NCI-H524 treated with DMSO at 0.1 percent for 48 hours (cell line): ENCODE results near the gene KRT15.

Experiments used
- DNase-seq: peaks from one replicate; lab custom pipeline; 2025; lab: John Stamatoyannopoulos, UW

The KRT15 gene

DNA sequence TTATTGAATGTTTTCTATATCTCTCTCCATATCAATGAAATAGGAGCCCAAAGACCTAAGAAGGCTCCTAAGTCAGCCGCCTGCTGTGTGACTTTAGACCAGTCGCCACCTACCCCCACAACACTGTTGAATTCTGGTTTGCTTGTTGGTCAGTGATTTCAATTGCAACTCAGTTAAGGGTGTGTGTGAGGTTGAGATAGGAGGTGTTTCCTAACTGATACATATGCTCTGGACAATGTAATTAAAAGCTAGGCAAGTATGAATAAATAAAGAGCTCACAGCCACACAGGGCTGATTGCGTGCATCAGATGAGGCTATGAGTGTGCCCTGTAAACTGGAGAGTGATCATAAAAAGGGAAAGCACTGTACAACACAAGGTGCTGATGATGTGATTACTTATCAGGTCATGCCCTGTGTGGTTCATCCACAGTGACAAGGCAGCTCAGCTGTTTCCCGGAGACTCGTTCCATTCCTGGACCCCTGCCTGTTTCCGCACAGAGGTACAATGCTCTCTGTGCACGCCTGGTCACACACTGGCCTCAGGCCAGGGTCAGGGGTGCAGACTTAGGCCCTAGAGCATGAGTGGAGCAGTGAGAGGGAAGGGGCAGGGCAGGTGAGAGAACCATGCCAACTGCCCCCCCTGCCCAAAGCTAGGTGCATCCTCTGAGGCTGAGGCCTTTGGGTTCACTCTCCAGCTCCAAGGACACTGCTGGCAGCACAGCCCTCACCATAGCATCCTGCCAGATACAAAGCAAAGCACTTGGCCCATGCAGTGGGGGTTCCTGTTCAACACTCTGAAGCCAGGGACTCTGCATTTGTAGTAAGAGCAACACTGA is 34.5 kb downstream of the KRT15 start:
- no peak for DNase-seq

DNA sequence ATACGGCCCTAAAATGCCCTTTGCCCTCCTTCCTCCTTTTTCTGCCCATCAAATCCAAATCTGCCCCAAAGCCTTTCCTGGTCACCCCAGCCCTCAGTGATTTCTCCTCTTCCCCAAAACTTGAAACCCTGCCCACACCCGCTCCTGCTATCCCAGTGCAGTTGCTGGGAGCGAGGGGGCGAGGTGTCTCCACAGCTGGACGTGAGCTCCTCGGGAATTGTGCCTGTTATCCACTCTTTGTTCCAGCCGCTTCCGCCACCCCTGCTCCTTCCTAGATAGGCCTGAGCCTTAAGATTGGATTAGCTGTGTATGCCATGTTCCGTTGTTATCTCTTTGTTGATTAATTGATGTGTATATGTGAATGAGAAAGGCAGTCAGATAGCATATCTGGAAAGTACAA is 35.2 kb downstream of the KRT15 start:
- no peak for DNase-seq

DNA sequence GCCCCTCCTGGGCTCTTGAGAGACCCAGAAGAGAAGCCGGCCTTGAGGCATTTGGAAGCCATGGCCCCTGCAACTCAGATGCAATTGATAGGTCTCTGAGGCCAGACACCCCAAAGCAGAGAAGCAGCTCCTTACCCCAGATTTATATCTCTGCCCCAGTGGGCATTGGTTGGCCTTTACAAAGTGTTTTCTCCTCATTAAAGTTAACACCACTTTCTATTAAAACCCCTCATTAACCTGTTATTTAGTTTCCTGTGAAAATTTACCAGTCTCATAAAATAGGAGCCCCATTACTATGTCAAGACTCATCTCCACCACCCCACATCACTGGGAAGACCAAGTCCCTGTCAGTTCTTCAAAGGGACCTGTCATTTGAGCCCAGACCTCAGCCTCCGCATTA is 37.7 kb downstream of the KRT15 start, which contains the start of gene KRT35:
KRT35 (minus strand) TSS at position 116 of the 400 bp plus-strand sequence; CDS start at position 62, 54 bp downstream.
- DNase-seq, result no peak

DNA sequence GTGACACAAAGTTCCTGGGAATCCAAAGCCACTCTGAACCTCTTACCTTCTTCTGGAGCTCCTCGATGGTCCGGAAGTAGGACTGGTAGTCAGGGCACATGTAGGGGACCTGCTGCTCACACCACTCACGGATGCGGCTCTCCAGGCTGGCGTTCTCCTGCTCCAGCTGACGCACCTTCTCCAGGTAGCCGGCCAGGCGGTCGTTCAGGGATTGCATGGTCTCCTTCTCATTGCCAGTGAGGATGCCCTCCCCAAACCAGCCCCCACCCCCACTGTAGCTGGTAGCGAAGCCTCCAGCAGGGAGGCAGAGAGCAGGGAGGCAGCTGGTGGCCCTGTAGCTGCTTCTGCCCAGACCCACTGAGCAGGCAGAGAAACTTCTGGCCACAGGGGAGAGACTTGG is 38.1 kb downstream of the KRT15 start:
- no peak for DNase-seq

DNA sequence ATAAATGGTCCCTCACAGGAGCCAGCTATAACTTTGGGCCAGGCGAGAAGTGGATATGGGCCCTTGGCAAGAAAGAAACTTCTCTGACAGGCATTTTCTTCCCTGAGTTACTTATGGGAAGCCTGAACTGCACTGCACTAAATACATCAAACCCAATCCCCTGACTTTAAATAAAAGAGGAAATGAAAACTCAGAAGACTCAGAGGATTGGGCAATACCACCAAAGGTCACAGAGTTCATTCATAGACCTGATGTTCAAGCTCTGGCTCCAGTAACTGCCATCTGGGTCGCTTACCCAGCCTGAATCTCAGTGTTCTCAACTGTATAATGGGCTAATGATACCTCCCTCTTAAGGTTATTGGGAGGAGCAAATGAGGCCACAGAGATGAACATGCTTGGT is 38.6 kb downstream of the KRT15 start:
- DNase-seq, result no peak

DNA sequence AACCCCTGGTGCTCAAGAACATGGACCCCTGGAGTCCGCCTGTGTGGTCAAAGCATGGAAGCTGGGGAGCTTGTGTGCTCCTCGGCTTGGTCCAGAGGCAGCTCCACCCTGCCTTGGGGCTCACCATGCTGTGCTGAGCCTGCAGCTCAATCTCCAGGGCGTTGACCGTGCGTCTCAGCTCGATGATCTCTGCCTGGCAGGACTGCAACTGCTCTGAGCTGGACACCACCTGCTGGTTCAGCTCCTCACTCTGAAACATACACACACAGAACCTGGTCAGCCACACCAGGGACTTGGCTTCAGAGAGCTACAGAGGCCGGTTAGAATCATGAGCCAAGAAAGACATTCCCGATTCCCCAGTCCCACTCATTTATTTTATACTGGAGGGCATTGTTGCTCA is 40.5 kb downstream of the KRT15 start:
- no peak for DNase-seq

DNA sequence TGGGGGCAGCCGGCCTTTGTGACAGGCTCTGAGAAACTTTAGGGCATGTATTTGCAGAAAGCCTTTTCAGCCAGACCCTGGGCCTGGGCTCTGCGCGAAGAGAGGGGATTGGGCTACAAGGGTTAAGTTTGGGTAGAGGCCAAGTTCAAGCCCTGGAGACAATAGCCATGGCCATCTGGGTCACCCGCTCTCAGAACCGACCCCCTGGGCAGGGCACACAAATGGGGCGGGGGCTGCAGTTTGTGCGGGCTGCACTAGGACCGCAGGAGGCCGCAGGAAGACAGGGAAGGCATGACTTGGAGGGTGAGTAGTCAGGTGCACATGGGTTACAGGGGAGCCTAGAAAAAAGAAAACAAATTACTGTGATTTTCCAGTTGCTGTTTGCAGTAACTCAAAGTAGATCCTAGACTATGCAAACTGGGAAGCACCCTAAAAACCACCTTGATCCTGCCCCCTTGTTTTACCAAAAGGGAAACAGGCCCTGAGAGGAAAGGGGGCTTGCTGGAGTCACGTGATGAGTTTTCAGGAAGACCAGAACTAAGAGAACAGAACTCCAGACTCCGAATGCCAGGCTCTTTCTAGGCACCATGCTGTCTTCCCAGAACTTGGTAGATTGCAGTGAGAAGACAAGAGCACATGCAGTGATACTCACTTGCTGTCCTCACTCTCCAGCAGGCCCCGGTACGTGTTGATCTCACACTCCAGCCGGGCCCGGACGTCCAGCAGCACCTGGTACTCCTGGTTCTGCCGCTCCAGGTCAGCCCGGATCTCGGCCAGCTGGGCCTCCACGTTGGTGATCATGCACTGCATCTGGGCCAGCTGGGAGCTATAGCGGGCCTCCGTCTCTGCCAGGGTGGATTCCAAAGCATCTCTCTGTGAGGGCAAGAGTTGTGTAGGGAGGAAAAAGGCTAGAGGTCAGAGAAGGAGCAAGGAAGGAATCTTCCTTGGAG is 41.5 kb downstream of the KRT15 start:
- DNase-seq, result no peak

DNA sequence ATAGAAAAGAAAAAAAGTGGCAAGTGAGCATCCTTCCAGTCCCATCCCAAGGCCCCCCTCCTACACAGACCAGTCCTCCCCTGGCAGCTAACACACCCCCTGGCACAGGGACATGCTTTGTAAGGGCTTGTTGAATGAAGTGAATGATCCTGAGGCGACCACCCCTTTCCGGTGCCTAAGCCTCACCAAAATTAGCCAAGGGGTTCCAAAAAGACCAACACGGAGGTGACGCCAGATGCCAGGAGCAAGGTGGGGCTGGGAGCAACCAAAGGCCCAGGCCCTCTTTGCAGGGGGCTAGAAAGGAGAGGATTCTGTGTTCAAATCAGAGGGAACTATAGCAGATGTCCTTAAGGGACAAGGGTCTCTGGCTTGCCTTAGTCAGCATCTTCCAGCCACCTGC is 43.3 kb downstream of the KRT15 start:
- DNase-seq, result no peak

DNA sequence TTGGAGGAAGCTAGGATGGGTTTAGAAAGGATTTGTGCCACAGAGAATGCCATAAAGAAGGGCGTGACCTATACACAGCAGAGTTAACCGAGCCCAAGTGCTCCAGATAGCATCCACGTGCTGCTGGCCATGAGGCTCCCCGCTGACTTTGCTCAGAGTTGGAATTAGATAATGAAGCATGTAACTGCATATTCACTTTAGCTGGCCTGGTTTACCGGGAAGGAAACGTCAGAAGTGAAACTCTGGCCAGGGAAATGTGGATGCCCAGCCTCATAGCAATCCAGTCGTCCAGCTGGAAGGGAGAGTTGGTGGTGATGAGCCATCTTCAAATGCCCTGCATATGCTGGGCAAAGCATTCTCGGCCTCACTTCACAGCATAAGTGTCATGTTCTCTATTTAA is 43.8 kb downstream of the KRT15 start:
- no peak for DNase-seq

DNA sequence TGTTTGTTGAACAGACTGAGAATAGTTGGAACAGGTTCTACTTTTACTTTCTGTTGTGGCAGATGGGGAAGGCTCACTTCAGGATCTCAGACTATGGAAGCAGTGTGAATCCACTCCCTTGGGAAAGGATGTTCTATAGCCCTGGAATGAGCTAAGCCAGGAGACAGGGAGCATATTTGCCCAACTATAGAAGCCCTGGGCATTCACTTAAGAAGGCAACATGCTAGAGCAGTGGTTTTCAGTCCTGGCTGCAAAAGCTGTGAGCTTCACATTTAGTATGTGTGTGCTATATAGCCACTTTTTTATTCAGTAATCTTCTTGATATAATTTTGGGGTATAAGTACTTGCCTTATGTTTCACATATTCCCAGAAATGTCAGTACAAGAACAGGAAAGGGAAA is 50.3 kb downstream of the KRT15 start:
- no peak for DNase-seq

DNA sequence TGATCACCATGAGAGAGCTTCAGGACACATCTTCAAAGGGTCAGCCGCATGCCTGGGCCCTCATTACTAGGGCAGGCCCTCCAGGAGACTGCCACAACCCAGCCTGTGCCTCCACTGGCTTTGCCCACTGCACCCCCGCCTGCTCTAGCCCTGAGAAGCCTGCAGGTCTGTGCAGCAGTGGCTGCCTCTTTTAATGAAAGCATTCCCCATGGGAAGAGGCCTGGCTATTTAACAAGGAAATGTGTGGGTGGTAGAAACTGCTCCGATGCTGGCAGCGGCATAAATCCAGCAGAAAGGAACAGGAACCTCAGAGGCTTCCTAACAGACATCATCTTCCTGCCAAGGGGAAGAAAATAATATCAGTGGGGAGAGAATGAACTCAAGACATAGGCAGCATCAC is 51.1 kb downstream of the KRT15 start:
- DNase-seq, result no peak

DNA sequence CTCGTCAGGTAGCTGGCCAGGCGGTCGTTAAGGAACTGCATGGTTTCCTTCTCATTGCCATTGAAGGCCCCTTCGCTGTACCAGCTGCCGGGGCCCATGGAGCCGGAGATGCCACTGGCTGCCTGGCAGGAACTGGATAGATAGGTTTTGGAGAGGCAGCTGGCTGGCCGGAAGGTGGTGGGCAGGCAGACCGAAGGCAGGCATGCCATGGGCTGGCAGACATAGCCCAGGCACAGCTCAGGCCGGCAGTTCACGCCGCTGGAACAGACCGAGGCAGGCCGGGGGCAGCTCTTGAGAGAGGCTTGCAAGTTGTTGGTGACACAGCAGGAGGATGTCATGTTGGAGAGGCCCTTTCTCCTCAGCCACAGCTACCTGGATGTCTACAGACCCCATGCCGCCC is 51.7 kb downstream of the KRT15 start, which contains the start of gene KRT32:
KRT32 (minus strand) TSS at position 399 of the 400 bp plus-strand sequence; CDS start at position 338, 61 bp downstream.
- DNase-seq, result no peak

DNA sequence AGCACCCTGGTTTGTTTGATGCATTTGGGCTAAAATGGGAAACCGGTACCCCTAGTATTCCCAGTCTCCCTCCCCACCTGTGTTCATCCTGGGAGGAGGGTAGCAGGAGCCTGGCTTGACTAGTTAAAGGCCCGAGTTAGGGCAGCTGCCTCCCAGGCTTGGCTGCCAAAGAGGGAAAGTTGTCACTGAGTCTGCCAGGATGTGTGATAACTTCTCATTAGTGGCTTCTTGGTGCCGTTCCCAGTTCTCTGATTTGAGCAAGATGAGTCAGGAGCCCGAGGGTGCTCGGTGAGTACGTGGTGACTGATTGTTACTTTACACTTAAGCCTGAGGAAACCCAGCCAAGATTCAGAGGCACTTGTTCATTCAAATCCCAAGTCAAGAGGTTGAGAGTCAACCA is 54.0 kb downstream of the KRT15 start:
- no peak for DNase-seq

DNA sequence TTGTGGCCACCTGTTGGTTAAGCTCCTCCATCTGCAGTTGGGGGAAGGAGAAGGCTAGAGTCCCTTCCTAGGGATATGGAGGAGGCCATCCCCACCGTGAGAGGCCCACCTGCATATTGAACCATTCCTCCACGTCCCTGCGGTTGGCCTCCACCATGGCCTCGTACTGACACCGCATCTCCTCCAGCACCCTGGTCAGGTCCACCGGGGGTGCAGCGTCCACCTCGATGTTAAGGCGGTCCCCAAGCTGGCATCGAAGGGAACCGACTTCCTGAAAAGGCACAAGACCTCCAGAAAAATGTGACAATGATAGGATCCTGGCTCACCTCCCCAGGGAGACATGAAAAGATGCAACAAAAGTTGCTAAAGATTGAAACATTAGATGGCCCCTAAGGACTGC is 54.5 kb downstream of the KRT15 start:
- no peak for DNase-seq

DNA sequence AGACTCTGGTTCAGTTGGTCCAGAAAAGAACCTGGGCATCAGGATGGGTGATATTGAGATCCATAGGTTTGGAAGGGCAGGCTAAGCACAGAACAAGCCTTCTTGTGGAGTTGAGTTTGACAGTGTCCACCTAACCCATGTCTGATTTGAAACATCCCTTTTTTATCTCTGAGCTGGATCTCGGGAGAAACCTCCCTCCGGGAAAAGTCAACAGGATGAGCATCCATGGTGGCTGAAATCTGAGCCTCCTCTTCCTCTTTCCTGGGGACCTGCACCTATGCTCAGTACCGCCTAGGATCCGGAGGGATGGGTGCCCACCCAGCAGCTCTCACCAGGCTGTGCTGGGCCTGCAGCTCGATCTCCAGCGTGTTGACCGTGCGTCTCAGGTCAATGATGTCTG is 54.9 kb downstream of the KRT15 start:
- no peak for DNase-seq
